HEK293 (cell line): ENCODE results near the gene CEBPE.

Source experiments
- CTCF ChIA-PET: fragments of 350-600 bp; formaldehyde crosslinking; extraction: SDS; loops from one replicate; lab custom pipeline; 2021; ENCODE audit warnings: antibody characterized with exemption; lab: Yijun Ruan, JAX
- POLR2A ChIA-PET: fragments of 300-600 bp; formaldehyde crosslinking; extraction: SDS; loops from one replicate; lab custom pipeline; 2020; ENCODE audit warnings: antibody characterized with exemption, inconsistent platforms; lab: Yijun Ruan, JAX
- H3K27ac ChIP-seq: fragments of 200-500 bp; sonication (Bioruptor generic); 2 replicates; pipeline ENCODE4 v1.5.1; 2014; ENCODE audit warnings: low read depth, low read length, control low read depth, inconsistent platforms; ENCODE audit errors: extremely low read depth
- H3K36me3 ChIP-seq, 2 experiments: fragments of 200-500 bp in 1 of 2; sonication (Bioruptor generic) in 1 of 2; 1 replicate in 1 of 2; 2 replicates in 1 of 2; pipeline ENCODE4 v1.5.1; 2014 to 2017; ENCODE audit warnings: inconsistent platforms in 2 of 2, low read length in 2 of 2; ENCODE audit not compliant: control insufficient read depth in 2 of 2, insufficient read depth in 1 of 2
- H3K4me1 ChIP-seq: fragments of 200-500 bp; sonication (Bioruptor generic); 2 replicates; pipeline ENCODE4 v1.5.1; 2014; ENCODE audit warnings: mild to moderate bottlenecking, low read length, inconsistent platforms; ENCODE audit not compliant: control insufficient read depth, insufficient read depth
- H3K4me3 ChIP-seq: 2 replicates; pipeline ENCODE4 v1.5.1; 2011; ENCODE audit warnings: low read depth, mild to moderate bottlenecking, control low read depth, low read length, moderate library complexity
- H3K9me3 ChIP-seq: fragments of 200-500 bp; sonication (Bioruptor generic); 2 replicates; pipeline ENCODE4 v1.5.1; 2014; ENCODE audit warnings: low read depth, low read length, inconsistent platforms; ENCODE audit not compliant: control insufficient read depth, insufficient read depth
- SCRT1 ChIP-seq: fragments of 450-650 bp; formaldehyde crosslinking; IDR thresholded peaks from 2 replicates; pipeline ENCODE4 v1.5.1; 2016; ENCODE audit warnings: missing biosample characterization, missing genetic modification characterization, borderline replicate concordance
- SP3 ChIP-seq: fragments of 450-650 bp; formaldehyde crosslinking; IDR thresholded peaks from 2 replicates; pipeline ENCODE4 v1.5.1; 2016; ENCODE audit warnings: missing biosample characterization, missing genetic modification characterization
- YY1 ChIP-seq: fragments of 450-650 bp; formaldehyde crosslinking; IDR thresholded peaks from 2 replicates; pipeline ENCODE4 v1.5.1; 2018; ENCODE audit warnings: missing biosample characterization, missing genetic modification characterization
- ZNF2 ChIP-seq: fragments of 450-650 bp; formaldehyde crosslinking; IDR thresholded peaks from 2 replicates; pipeline ENCODE4 v1.5.1; 2016; ENCODE audit warnings: missing biosample characterization, missing genetic modification characterization
- ZNF558 ChIP-seq: fragments of 450-650 bp; formaldehyde crosslinking; IDR thresholded peaks from 2 replicates; pipeline ENCODE4 v1.5.1; 2016; ENCODE audit warnings: missing biosample characterization, missing genetic modification characterization
- ZNF654 ChIP-seq: fragments of 450-650 bp; formaldehyde crosslinking; IDR thresholded peaks from 2 replicates; pipeline ENCODE4 v1.5.1; 2016; ENCODE audit warnings: low read depth, missing biosample characterization, missing genetic modification characterization
- ZNF660 ChIP-seq: fragments of 450-650 bp; IDR thresholded peaks from 2 replicates; pipeline ENCODE4 v1.5.1; 2018; ENCODE audit warnings: missing biosample characterization, mild to moderate bottlenecking, missing genetic modification characterization
- ZNF768 ChIP-seq: fragments of 450-650 bp; formaldehyde crosslinking; IDR thresholded peaks from 2 replicates; pipeline ENCODE4 v1.5.1; 2018; ENCODE audit warnings: missing biosample characterization, mild to moderate bottlenecking, missing genetic modification characterization
- ZNF792 ChIP-seq: fragments of 450-650 bp; formaldehyde crosslinking; IDR thresholded peaks from 2 replicates; pipeline ENCODE4 v1.5.1; 2016; ENCODE audit warnings: missing biosample characterization, missing genetic modification characterization
- TF ChIP-seq, protein P1 (sequence below): fragments of 450-650 bp; formaldehyde crosslinking; IDR thresholded peaks from 2 replicates; pipeline ENCODE4 v1.5.0; 2017; ENCODE audit warnings: missing biosample characterization, missing genetic modification characterization, borderline replicate concordance
- TF ChIP-seq, protein P2 (sequence below): fragments of 450-650 bp; formaldehyde crosslinking; IDR thresholded peaks from 2 replicates; pipeline ENCODE4 v1.5.1; 2016; ENCODE audit warnings: missing biosample characterization, missing genetic modification characterization, borderline replicate concordance
- TF ChIP-seq, protein P3 (sequence below): fragments of 450-650 bp; formaldehyde crosslinking; IDR thresholded peaks from 2 replicates; pipeline ENCODE4 v1.5.1; 2017; ENCODE audit warnings: missing biosample characterization, missing genetic modification characterization

CEBPE gene

DNA sequence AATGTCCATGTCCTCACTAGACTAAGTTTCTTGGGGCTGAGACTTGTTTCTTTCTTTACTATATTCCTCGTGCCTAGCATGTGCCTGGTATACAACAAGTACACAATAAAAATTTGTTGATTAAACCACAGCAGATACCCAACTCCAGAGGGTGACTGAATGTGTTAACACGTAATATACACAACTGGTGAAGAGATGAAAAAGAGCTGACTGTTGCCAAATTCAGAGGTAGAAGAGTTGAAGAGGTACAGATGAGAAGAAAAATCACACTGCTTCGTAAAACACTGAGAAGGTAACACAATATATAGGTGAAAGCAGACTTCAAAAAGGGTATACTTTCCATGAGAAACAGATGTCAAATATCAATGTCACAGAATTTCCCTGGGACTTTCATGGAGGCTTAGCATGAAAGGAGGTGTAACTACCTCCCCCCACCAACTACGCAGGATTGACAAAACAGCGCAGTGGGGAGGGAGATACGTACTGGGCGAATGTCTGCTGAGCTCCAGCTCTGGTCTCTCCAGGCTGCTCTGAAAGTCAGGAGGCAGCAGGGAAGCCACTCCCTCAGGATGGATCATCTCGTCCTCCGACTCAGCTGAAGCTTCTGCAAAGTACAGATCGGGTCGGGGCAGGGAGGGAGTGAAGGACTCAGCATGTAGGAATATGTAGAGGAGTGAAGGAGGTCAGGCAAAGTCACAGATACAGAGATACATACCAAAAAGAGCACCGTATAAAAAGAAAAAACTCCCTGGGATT lies 29.4 kb downstream of the CEBPE start:
- TF ChIP-seq ZNF558, result no peak
- TF ChIP-seq SP3, result 0 out of 2 replicates have a peak, but pooled peaks have one; percentile 3
- TF ChIP-seq, all 188 proteins: peak for 1
- Histone ChIP-seq H3K4me3 (no peak overlapping the region), H3K9me3 (no peaks in the 10 kb centered on the region), H3K36me3 (peaks cover 67 to 84% of the 10 kb centered on the region in 2 experiments), H3K4me1 (peaks cover 7% of the 10 kb centered on the region; the same call in 1 of the 2 replicates), H3K27ac (no peak overlapping the region)
- ChIA-PET CTCF (interaction anchor here (0.7 to 5.9 kb wide), 4 partner anchors 13 to 103 kb away, joined by 3 to 49 read pairs (median 14); no protein-coding TSS in a partner anchor), POLR2A (no interaction called here)

DNA sequence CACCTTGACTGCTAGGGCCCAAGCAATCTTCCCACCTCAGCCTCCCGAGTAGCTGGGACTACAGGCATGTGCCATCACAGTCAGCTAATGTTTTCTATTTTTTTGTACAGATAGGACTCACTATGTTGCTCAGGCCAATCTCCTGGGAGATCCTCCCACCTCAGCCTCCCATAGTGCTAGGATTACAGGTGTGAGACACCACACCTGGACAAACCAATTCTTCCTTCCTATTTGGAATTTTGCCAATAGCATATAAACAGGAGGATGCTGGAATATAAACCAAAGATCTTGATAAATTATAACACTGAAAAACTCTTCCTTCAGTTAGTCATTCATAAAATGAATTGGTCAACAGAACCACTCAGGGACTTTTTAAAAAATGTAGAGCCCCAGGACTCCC lies 32.5 kb downstream of the CEBPE start:
- ChIA-PET POLR2A (interaction anchor here (3.1 kb wide), 1 partner anchor 15 kb away, joined by 7 read pairs; no protein-coding TSS in a partner anchor), CTCF (interaction anchor here (0.8 to 2.0 kb wide), 3 partner anchors 10 to 18 kb away, joined by 3 to 14 read pairs (median 12); no protein-coding TSS in a partner anchor)
- no peak for TF ChIP-seq ZNF2
- TF ChIP-seq ZNF792, result no peak
- TF ChIP-seq ZNF660 (tag by site-specific recombination), result no peak
- no peak for TF ChIP-seq YY1 (tag by site-specific recombination)
- TF ChIP-seq, protein P1, sequence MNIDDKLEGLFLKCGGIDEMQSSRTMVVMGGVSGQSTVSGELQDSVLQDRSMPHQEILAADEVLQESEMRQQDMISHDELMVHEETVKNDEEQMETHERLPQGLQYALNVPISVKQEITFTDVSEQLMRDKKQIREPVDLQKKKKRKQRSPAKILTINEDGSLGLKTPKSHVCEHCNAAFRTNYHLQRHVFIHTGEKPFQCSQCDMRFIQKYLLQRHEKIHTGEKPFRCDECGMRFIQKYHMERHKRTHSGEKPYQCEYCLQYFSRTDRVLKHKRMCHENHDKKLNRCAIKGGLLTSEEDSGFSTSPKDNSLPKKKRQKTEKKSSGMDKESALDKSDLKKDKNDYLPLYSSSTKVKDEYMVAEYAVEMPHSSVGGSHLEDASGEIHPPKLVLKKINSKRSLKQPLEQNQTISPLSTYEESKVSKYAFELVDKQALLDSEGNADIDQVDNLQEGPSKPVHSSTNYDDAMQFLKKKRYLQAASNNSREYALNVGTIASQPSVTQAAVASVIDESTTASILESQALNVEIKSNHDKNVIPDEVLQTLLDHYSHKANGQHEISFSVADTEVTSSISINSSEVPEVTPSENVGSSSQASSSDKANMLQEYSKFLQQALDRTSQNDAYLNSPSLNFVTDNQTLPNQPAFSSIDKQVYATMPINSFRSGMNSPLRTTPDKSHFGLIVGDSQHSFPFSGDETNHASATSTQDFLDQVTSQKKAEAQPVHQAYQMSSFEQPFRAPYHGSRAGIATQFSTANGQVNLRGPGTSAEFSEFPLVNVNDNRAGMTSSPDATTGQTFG (tag by site-specific recombination), result no peak
- TF ChIP-seq, protein P2, sequence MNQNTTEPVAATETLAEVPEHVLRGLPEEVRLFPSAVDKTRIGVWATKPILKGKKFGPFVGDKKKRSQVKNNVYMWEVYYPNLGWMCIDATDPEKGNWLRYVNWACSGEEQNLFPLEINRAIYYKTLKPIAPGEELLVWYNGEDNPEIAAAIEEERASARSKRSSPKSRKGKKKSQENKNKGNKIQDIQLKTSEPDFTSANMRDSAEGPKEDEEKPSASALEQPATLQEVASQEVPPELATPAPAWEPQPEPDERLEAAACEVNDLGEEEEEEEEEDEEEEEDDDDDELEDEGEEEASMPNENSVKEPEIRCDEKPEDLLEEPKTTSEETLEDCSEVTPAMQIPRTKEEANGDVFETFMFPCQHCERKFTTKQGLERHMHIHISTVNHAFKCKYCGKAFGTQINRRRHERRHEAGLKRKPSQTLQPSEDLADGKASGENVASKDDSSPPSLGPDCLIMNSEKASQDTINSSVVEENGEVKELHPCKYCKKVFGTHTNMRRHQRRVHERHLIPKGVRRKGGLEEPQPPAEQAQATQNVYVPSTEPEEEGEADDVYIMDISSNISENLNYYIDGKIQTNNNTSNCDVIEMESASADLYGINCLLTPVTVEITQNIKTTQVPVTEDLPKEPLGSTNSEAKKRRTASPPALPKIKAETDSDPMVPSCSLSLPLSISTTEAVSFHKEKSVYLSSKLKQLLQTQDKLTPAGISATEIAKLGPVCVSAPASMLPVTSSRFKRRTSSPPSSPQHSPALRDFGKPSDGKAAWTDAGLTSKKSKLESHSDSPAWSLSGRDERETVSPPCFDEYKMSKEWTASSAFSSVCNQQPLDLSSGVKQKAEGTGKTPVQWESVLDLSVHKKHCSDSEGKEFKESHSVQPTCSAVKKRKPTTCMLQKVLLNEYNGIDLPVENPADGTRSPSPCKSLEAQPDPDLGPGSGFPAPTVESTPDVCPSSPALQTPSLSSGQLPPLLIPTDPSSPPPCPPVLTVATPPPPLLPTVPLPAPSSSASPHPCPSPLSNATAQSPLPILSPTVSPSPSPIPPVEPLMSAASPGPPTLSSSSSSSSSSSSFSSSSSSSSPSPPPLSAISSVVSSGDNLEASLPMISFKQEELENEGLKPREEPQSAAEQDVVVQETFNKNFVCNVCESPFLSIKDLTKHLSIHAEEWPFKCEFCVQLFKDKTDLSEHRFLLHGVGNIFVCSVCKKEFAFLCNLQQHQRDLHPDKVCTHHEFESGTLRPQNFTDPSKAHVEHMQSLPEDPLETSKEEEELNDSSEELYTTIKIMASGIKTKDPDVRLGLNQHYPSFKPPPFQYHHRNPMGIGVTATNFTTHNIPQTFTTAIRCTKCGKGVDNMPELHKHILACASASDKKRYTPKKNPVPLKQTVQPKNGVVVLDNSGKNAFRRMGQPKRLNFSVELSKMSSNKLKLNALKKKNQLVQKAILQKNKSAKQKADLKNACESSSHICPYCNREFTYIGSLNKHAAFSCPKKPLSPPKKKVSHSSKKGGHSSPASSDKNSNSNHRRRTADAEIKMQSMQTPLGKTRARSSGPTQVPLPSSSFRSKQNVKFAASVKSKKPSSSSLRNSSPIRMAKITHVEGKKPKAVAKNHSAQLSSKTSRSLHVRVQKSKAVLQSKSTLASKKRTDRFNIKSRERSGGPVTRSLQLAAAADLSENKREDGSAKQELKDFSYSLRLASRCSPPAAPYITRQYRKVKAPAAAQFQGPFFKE, result no peak
- no peak for TF ChIP-seq SCRT1 (tag by site-specific recombination)
- TF ChIP-seq ZNF768, result no peak
- TF ChIP-seq, protein P3, sequence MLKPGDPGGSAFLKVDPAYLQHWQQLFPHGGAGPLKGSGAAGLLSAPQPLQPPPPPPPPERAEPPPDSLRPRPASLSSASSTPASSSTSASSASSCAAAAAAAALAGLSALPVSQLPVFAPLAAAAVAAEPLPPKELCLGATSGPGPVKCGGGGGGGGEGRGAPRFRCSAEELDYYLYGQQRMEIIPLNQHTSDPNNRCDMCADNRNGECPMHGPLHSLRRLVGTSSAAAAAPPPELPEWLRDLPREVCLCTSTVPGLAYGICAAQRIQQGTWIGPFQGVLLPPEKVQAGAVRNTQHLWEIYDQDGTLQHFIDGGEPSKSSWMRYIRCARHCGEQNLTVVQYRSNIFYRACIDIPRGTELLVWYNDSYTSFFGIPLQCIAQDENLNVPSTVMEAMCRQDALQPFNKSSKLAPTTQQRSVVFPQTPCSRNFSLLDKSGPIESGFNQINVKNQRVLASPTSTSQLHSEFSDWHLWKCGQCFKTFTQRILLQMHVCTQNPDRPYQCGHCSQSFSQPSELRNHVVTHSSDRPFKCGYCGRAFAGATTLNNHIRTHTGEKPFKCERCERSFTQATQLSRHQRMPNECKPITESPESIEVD (tag by site-specific recombination), result no peak
- no peak for TF ChIP-seq ZNF654 (tag by site-specific recombination)
- no peak overlapping the region for H3K27ac ChIP-seq
- H3K9me3 ChIP-seq, result no peaks in the 10 kb centered on the region
- H3K4me3 ChIP-seq, result no peak overlapping the region
- no peaks in the 10 kb centered on the region for H3K4me1 ChIP-seq
- H3K36me3 ChIP-seq, result peaks cover 85% of the 10 kb centered on the region in 2 experiments
